GM19438 (cell line): ENCODE measurements around the gene ERICH3.
"Not testable (repeated sequence)": the region's sequence is repeated elsewhere in the genome, so short reads cannot be mapped to it uniquely, and the experiment has no call there.

Experiments used
- ATAC-seq: cut with Tn5 transposase; IDR thresholded peaks from one replicate; pipeline ENCODE4 v1.9.1; 2021; ENCODE audit warnings: low read depth; ENCODE audit not compliant: unreplicated experiment

Gene ERICH3

GRCh38 chr1:74681851-74682250 lies 8.3 kb upstream of the ERICH3 start:
- no peak for ATAC-seq

- peak; percentile 90 for ATAC-seq
Measured at GRCh38 chr1:74681449-74681848, 7.9 kb upstream of the ERICH3 start.

- ATAC-seq: peak; percentile 40
Measured at GRCh38 chr1:74681001-74681400, 7.4 kb upstream of the ERICH3 start.

GRCh38 chr1:74679811-74680210 lies 6.2 kb upstream of the ERICH3 start:
- ATAC-seq: no peak

- ATAC-seq: no peak
Measured at GRCh38 chr1:74677926-74678325, 4.3 kb upstream of the ERICH3 start.

- no peak for ATAC-seq
Measured at GRCh38 chr1:74674278-74675048, 871 bp upstream of the ERICH3 start.

GRCh38 chr1:74670866-74671265 lies 2.7 kb downstream of the ERICH3 start:
- not testable (repeated sequence) for ATAC-seq

GRCh38 chr1:74654708-74655107 lies 18.9 kb downstream of the ERICH3 start:
- ATAC-seq: no peak

GRCh38 chr1:74652711-74653139 lies 20.9 kb downstream of the ERICH3 start:
- ATAC-seq: peak; percentile 99

- ATAC-seq: no peak
Measured at GRCh38 chr1:74650561-74650960, 23.0 kb downstream of the ERICH3 start.

GRCh38 chr1:74641876-74642275 lies 31.7 kb downstream of the ERICH3 start:
- ATAC-seq: no peak

GRCh38 chr1:74641161-74641560 lies 32.4 kb downstream of the ERICH3 start:
- ATAC-seq: no peak

- ATAC-seq: no peak
Measured at GRCh38 chr1:74637296-74637695, 36.3 kb downstream of the ERICH3 start.

GRCh38 chr1:74629283-74629682 lies 44.3 kb downstream of the ERICH3 start:
- ATAC-seq: no peak

- no peak for ATAC-seq
Measured at GRCh38 chr1:74623716-74624115, 49.9 kb downstream of the ERICH3 start.

- ATAC-seq: no peak
Measured at GRCh38 chr1:74620242-74620641, 53.4 kb downstream of the ERICH3 start.

GRCh38 chr1:74618974-74619373 lies 54.6 kb downstream of the ERICH3 start:
- ATAC-seq: no peak

- no peak for ATAC-seq
Measured at GRCh38 chr1:74613894-74614293, 59.7 kb downstream of the ERICH3 start.

- no peak for ATAC-seq
Measured at GRCh38 chr1:74611887-74612286, 61.7 kb downstream of the ERICH3 start.

GRCh38 chr1:74610961-74611360 lies 62.6 kb downstream of the ERICH3 start:
- ATAC-seq: no peak

- no peak for ATAC-seq
Measured at GRCh38 chr1:74609810-74610371, 63.7 kb downstream of the ERICH3 start.

- no peak for ATAC-seq
Measured at GRCh38 chr1:74596717-74597116, 76.9 kb downstream of the ERICH3 start.
